Measurements from ENCODE around the gene PADI6.

GRCh38 chr1:17363351-17363750 lies 8.6 kb upstream of the PADI6 start:
- TF ChIP-seq CTCF (IDR thresholded peaks at IDR 0.05 in 2 of 3, conservative IDR thresholded peaks at IDR 0.05 in 1 of 3; ENCODE audit: borderline replicate concordance in 1 of 3, insufficient read depth in 1 of 3, low read depth in 2 of 3, low read length in 2 of 3) = no peak
- no peak for TF ChIP-seq REST (IDR thresholded peaks at IDR 0.05; ENCODE audit: low read depth)

Measured in HCT116 (cell line).